ENCODE results near the gene PPP2R2C. TPM values are rescaled to one million over a fixed set of nuclear protein-coding genes. Genes with fewer than 3 reads are reported as not detected.

PPP2R2C gene
- total RNA-seq, 1 experiment from 2014 or later: not detected

DNA sequence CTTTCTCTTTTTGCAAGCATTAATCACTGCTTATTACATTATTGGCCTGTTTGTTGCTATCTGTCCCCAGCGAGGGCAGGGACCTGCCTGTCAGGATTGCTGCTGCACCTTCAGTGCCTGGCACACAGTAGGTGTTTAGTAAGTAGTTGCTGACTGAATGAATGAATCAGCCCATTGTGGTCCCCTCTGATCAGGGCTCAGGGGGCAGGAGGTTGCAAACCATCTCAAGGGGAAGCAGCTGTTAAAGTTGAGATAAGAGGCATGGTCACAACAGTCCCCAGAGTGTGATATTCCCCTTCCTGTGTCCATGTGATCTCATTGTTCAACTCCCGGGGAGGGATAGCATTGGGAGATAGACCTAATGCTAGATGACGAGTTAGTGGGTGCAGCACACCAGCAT lies 117.4 kb downstream of the PPP2R2C start:
- Histone ChIP-seq H3K4me3 (ENCODE audit: low read depth, low read length) (no peak overlapping the region), H3K9me3 (no peaks in the 10 kb centered on the region), H3K4me1 (no peaks in the 10 kb centered on the region), H3K27me3 (replicated peaks; ENCODE audit: control insufficient read depth, insufficient read depth, low read length) (no peaks in the 10 kb centered on the region), H3K36me3 (ENCODE audit: control insufficient read depth, insufficient read depth, low read length) (no peaks in the 10 kb centered on the region)
- ChIA-PET POLR2A (no interaction called here), CTCF (interaction anchor here (0.6 kb wide), 1 partner anchor 23 kb away, joined by 4 read pairs; no protein-coding TSS in a partner anchor)
- H3K4me1 Mint-ChIP-seq (ENCODE audit: low read depth, unreplicated experiment): no peaks in the 10 kb centered on the region
- no peaks in the 10 kb centered on the region for H3K36me3 Mint-ChIP-seq (ENCODE audit: insufficient read depth, unreplicated experiment)
- H3K27ac Mint-ChIP-seq (ENCODE audit: unreplicated experiment): no peak overlapping the region
- no peak for TF ChIP-seq CTCF (IDR thresholded peaks at IDR 0.05; ENCODE audit: insufficient read depth in 1 of 2, low read depth in 1 of 2, low read length in 1 of 2, severe bottlenecking in 1 of 2, unreplicated experiment in 1 of 2)
- H3K27me3 Mint-ChIP-seq (ENCODE audit: insufficient read depth, unreplicated experiment): peaks cover 21% of the 10 kb centered on the region
- no peak overlapping the region for H3K4me3 Mint-ChIP-seq (ENCODE audit: unreplicated experiment)
- DNase-seq: no peak
- intact Hi-C loops (cut with micrococcal nuclease; ENCODE audit: unreplicated experiment): no loop called here
- no peaks in the 10 kb centered on the region for H3K9me3 Mint-ChIP-seq (ENCODE audit: unreplicated experiment)
- no TSS peak for BruUV-seq (replicated peaks)

GRCh38 chr4:6354626-6355025 lies 117.8 kb downstream of the PPP2R2C start:
- no peaks in the 10 kb centered on the region for H3K4me1 Mint-ChIP-seq (ENCODE audit: low read depth, unreplicated experiment)
- Histone ChIP-seq H3K4me3 (ENCODE audit: low read depth, low read length) (no peak overlapping the region), H3K4me1 (no peaks in the 10 kb centered on the region), H3K36me3 (ENCODE audit: control insufficient read depth, insufficient read depth, low read length) (no peaks in the 10 kb centered on the region), H3K27me3 (replicated peaks; ENCODE audit: control insufficient read depth, insufficient read depth, low read length) (no peaks in the 10 kb centered on the region), H3K9me3 (no peaks in the 10 kb centered on the region)
- no peak for TF ChIP-seq CTCF (IDR thresholded peaks at IDR 0.05; ENCODE audit: insufficient read depth in 1 of 2, low read depth in 1 of 2, low read length in 1 of 2, severe bottlenecking in 1 of 2, unreplicated experiment in 1 of 2)
- ChIA-PET POLR2A (no interaction called here), CTCF (interaction anchor here (0.5 kb wide), 1 partner anchor 95 kb away, joined by 3 read pairs; no protein-coding TSS in a partner anchor)
- H3K27ac Mint-ChIP-seq (ENCODE audit: unreplicated experiment): no peak overlapping the region
- no peaks in the 10 kb centered on the region for H3K36me3 Mint-ChIP-seq (ENCODE audit: insufficient read depth, unreplicated experiment)
- intact Hi-C loops (cut with micrococcal nuclease; ENCODE audit: unreplicated experiment): no loop called here
- H3K4me3 Mint-ChIP-seq (ENCODE audit: unreplicated experiment): no peak overlapping the region
- no peak for DNase-seq
- peaks cover 24% of the 10 kb centered on the region for H3K27me3 Mint-ChIP-seq (ENCODE audit: insufficient read depth, unreplicated experiment)
- no peaks in the 10 kb centered on the region for H3K9me3 Mint-ChIP-seq (ENCODE audit: unreplicated experiment)
- no TSS peak for BruUV-seq (replicated peaks)

DNA sequence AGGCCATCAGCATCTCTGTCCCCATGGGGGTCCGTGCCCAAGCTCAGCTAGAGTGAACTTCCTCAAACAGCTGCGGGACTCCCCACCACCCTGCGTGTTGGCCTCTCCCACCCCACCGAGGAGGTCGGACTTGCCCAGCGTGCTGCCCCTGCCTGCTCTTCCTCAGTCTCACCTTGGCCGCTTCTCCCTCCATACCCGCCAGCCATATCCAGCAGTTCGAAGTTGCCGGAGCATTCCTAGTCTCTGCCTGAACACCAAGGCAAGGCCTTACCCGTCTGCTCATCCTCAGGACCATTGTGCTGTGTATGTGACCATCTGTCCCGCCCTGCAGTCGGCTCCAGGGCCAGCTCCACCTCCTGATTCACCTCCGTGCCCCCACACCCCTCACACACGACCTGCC lies 118.3 kb downstream of the PPP2R2C start:
- Histone ChIP-seq H3K4me1 (no peaks in the 10 kb centered on the region), H3K4me3 (ENCODE audit: low read depth, low read length) (no peak overlapping the region), H3K9me3 (no peaks in the 10 kb centered on the region), H3K36me3 (ENCODE audit: control insufficient read depth, insufficient read depth, low read length) (no peaks in the 10 kb centered on the region), H3K27me3 (replicated peaks; ENCODE audit: control insufficient read depth, insufficient read depth, low read length) (no peaks in the 10 kb centered on the region)
- no peaks in the 10 kb centered on the region for H3K9me3 Mint-ChIP-seq (ENCODE audit: unreplicated experiment)
- H3K4me3 Mint-ChIP-seq (ENCODE audit: unreplicated experiment): no peak overlapping the region
- H3K27me3 Mint-ChIP-seq (ENCODE audit: insufficient read depth, unreplicated experiment): peaks cover 24% of the 10 kb centered on the region
- DNase-seq: no peak
- no peak overlapping the region for H3K27ac Mint-ChIP-seq (ENCODE audit: unreplicated experiment)
- intact Hi-C loops (cut with micrococcal nuclease; ENCODE audit: unreplicated experiment): no loop called here
- ChIA-PET POLR2A (no interaction called here), CTCF (interaction anchor here (0.5 kb wide), 1 partner anchor 94 kb away, joined by 3 read pairs; no protein-coding TSS in a partner anchor)
- BruUV-seq (replicated peaks): no TSS peak
- no peaks in the 10 kb centered on the region for H3K36me3 Mint-ChIP-seq (ENCODE audit: insufficient read depth, unreplicated experiment)
- H3K4me1 Mint-ChIP-seq (ENCODE audit: low read depth, unreplicated experiment): no peaks in the 10 kb centered on the region
- no peak for TF ChIP-seq CTCF (IDR thresholded peaks at IDR 0.05; ENCODE audit: insufficient read depth in 1 of 2, low read depth in 1 of 2, low read length in 1 of 2, severe bottlenecking in 1 of 2, unreplicated experiment in 1 of 2)
